GM21447 (cell line): ENCODE measurements around the gene VANGL2.

Experiments
- ATAC-seq: cut with Tn5 transposase; IDR thresholded peaks from one replicate; pipeline ENCODE4 v1.9.1; 2021; ENCODE audit not compliant: unreplicated experiment

Gene VANGL2

GRCh38 chr1:160400223-160400645 lies at the start of gene VANGL2:
Gene VANGL2 (plus strand): TSS chr1:160400564. CDS start chr1:160415838, 15,274 bp downstream.
- ATAC-seq, result no peak

- no peak for ATAC-seq
Measured at GRCh38 chr1:160351629-160352028, 48.7 kb upstream of the VANGL2 start.

GRCh38 chr1:160352555-160352954 lies 47.8 kb upstream of the VANGL2 start:
- no peak for ATAC-seq

- ATAC-seq, result no peak
Measured at GRCh38 chr1:160353223-160353622, 47.1 kb upstream of the VANGL2 start.

GRCh38 chr1:160354388-160354985 lies 45.9 kb upstream of the VANGL2 start:
- ATAC-seq, result no peak

- ATAC-seq, result no peak
Measured at GRCh38 chr1:160357286-160358002, 42.9 kb upstream of the VANGL2 start.

- no peak for ATAC-seq
Measured at GRCh38 chr1:160358073-160358472, 42.3 kb upstream of the VANGL2 start.

- no peak for ATAC-seq
Measured at GRCh38 chr1:160359559-160360226, 40.7 kb upstream of the VANGL2 start.

- ATAC-seq, result no peak
Measured at GRCh38 chr1:160360227-160360695, 40.1 kb upstream of the VANGL2 start.

- no peak for ATAC-seq
Measured at GRCh38 chr1:160361199-160361598, 39.2 kb upstream of the VANGL2 start.

- ATAC-seq, result no peak
Measured at GRCh38 chr1:160361814-160362167, 38.6 kb upstream of the VANGL2 start.

GRCh38 chr1:160362168-160362957 lies 38.0 kb upstream of the VANGL2 start:
- no peak for ATAC-seq

GRCh38 chr1:160363010-160363409 lies 37.4 kb upstream of the VANGL2 start:
- no peak for ATAC-seq

GRCh38 chr1:160363951-160364735 lies 36.2 kb upstream of the VANGL2 start:
- ATAC-seq, result no peak

- no peak for ATAC-seq
Measured at GRCh38 chr1:160365325-160365724, 35.0 kb upstream of the VANGL2 start.

GRCh38 chr1:160366731-160367515 lies 33.4 kb upstream of the VANGL2 start, which contains the start of gene NHLH1:
Gene NHLH1 (plus strand): TSS chr1:160367071. CDS start chr1:160370732, 3,661 bp downstream.
- ATAC-seq, result no peak

GRCh38 chr1:160367516-160367900 lies 32.9 kb upstream of the VANGL2 start:
- no peak for ATAC-seq

GRCh38 chr1:160367934-160368923 lies 32.1 kb upstream of the VANGL2 start:
- no peak for ATAC-seq
